NK-92 (cell line): ENCODE data around the gene RSRP1.

ENCODE experiments used
- DNase-seq: peaks from one replicate; lab custom pipeline; 2025; ENCODE audit not compliant: unreplicated experiment; lab: John Stamatoyannopoulos, UW

Gene RSRP1

GRCh38 chr1:25219661-25220251, 27.5 kb downstream of the RSRP1 start:
- no peak for DNase-seq

- no peak for DNase-seq
These were observed 29.5 kb downstream of the RSRP1 start for GRCh38 chr1:25217598-25218232.

- no peak for DNase-seq
These were observed 30.2 kb downstream of the RSRP1 start for GRCh38 chr1:25217015-25217414.

- DNase-seq, result no peak
These were observed 31.1 kb downstream of the RSRP1 start for GRCh38 chr1:25216123-25216522.

GRCh38 chr1:25212725-25213124, 34.5 kb downstream of the RSRP1 start:
- no peak for DNase-seq

- no peak for DNase-seq
These were observed 36.5 kb downstream of the RSRP1 start for GRCh38 chr1:25210728-25211127.

- DNase-seq, result no peak
These were observed 37.7 kb downstream of the RSRP1 start for GRCh38 chr1:25209516-25209915.

- no peak for DNase-seq
These were observed 38.6 kb downstream of the RSRP1 start for GRCh38 chr1:25208561-25209222.

- no peak for DNase-seq
These were observed 39.2 kb downstream of the RSRP1 start for GRCh38 chr1:25208092-25208491.

GRCh38 chr1:25206201-25206600, 41.1 kb downstream of the RSRP1 start:
- DNase-seq, result no peak

GRCh38 chr1:25205786-25206185, 41.5 kb downstream of the RSRP1 start:
- DNase-seq, result no peak

GRCh38 chr1:25204797-25205480, 42.3 kb downstream of the RSRP1 start:
- no peak for DNase-seq

GRCh38 chr1:25201006-25201405, 46.2 kb downstream of the RSRP1 start:
- DNase-seq, result no peak

- DNase-seq, result no peak
These were observed 47.2 kb downstream of the RSRP1 start for GRCh38 chr1:25199819-25200620.

- no peak for DNase-seq
These were observed 48.5 kb downstream of the RSRP1 start for GRCh38 chr1:25198663-25199252.

- no peak for DNase-seq
These were observed 49.1 kb downstream of the RSRP1 start for GRCh38 chr1:25197982-25198662.

GRCh38 chr1:25197235-25197975, 49.8 kb downstream of the RSRP1 start:
- no peak for DNase-seq

- no peak for DNase-seq
These were observed 50.4 kb downstream of the RSRP1 start for GRCh38 chr1:25196830-25197229.

- DNase-seq, result no peak
These were observed 51.4 kb downstream of the RSRP1 start for GRCh38 chr1:25195835-25196234.
